ENCODE results near the gene KIF4A.

The KIF4A gene

GRCh38 chrX:70442224-70442623 is 152.3 kb downstream of the KIF4A start:
- H3K27me3 ChIP-seq (ENCODE audit: low read depth, low read length), result peaks cover 10% of the 10 kb centered on the region; the same call in 1 of the 2 replicates
- H2AFZ ChIP-seq (ENCODE audit: low read depth, low read length), result no peak overlapping the region
- H3K27ac ChIP-seq (ENCODE audit: low read length), result no peak overlapping the region

GRCh38 chrX:70444326-70444945 is 154.5 kb downstream of the KIF4A start, which contains the start of gene DLG3:
TSS of gene DLG3 (plus strand) at chrX:70444835. CDS start at chrX:70445202, 367 bp downstream.
- Histone ChIP-seq H3K27me3 (ENCODE audit: low read depth, low read length) (peaks cover 10% of the 10 kb centered on the region; the same call in 1 of the 2 replicates), H3K79me2 (ENCODE audit: low read length) (no peaks in the 10 kb centered on the region), H3K36me3 (replicated peaks; ENCODE audit: low read depth, low read length) (no peaks in the 10 kb centered on the region), H2AFZ (ENCODE audit: low read depth, low read length) (no peak within 1 kb of the TSS), H3K4me2 (ENCODE audit: low read length) (no peak within 1 kb of the TSS), H3K9me3 (ENCODE audit: insufficient read depth, low read length) (no peaks in the 10 kb centered on the region), H4K20me1 (ENCODE audit: insufficient read depth, low read length) (no peaks in the 10 kb centered on the region), H3K9ac (ENCODE audit: low read length) (no peak within 1 kb of the TSS), H3K27ac (ENCODE audit: low read length) (no peak within 1 kb of the TSS), H3K4me1 (ENCODE audit: low read length) (no peaks in the 10 kb centered on the region), H3K4me3 (ENCODE audit: low read length) (no peak within 1 kb of the TSS)
- TF ChIP-seq EZH2phosphoT487 (IDR thresholded peaks at IDR 0.05; ENCODE audit: low read depth), result no peak
- no peak for TF ChIP-seq CTCF (IDR thresholded peaks at IDR 0.05; ENCODE audit: low read depth, low read length)

More at GRCh38 chrX:70442224-70442623, 152.3 kb downstream of the KIF4A start:
- Histone ChIP-seq H3K36me3 (replicated peaks; ENCODE audit: low read depth, low read length) (no peaks in the 10 kb centered on the region), H4K20me1 (ENCODE audit: insufficient read depth, low read length) (no peaks in the 10 kb centered on the region), H3K4me3 (ENCODE audit: low read length) (no peak overlapping the region), H3K9ac (ENCODE audit: low read length) (no peak overlapping the region), H3K9me3 (ENCODE audit: insufficient read depth, low read length) (no peaks in the 10 kb centered on the region), H3K79me2 (ENCODE audit: low read length) (no peaks in the 10 kb centered on the region), H3K4me1 (ENCODE audit: low read length) (peaks cover 4% of the 10 kb centered on the region; the same call in 1 of the 2 replicates), H3K4me2 (ENCODE audit: low read length) (no peak overlapping the region)
- TF ChIP-seq EZH2phosphoT487 (IDR thresholded peaks at IDR 0.05; ENCODE audit: low read depth), result no peak
- no peak for TF ChIP-seq CTCF (IDR thresholded peaks at IDR 0.05; ENCODE audit: low read depth, low read length)

- peaks cover 10% of the 10 kb centered on the region; the same call in 1 of the 2 replicates for H3K27me3 ChIP-seq (ENCODE audit: low read depth, low read length)
- H3K27ac ChIP-seq (ENCODE audit: low read length), result no peak overlapping the region
- H3K9ac ChIP-seq (ENCODE audit: low read length), result no peak overlapping the region
- H3K36me3 ChIP-seq (replicated peaks; ENCODE audit: low read depth, low read length), result no peaks in the 10 kb centered on the region
- no peak overlapping the region for H3K4me2 ChIP-seq (ENCODE audit: low read length)
- H3K4me1 ChIP-seq (ENCODE audit: low read length), result no peaks in the 10 kb centered on the region
- no peaks in the 10 kb centered on the region for H4K20me1 ChIP-seq (ENCODE audit: insufficient read depth, low read length)
- no peak overlapping the region for H2AFZ ChIP-seq (ENCODE audit: low read depth, low read length)
- TF ChIP-seq EZH2phosphoT487 (IDR thresholded peaks at IDR 0.05; ENCODE audit: low read depth) (no peak), CTCF (IDR thresholded peaks at IDR 0.05; ENCODE audit: low read depth, low read length) (no peak)
- H3K9me3 ChIP-seq (ENCODE audit: insufficient read depth, low read length), result no peaks in the 10 kb centered on the region
- H3K79me2 ChIP-seq (ENCODE audit: low read length), result no peaks in the 10 kb centered on the region
- no peak overlapping the region for H3K4me3 ChIP-seq (ENCODE audit: low read length)
Observed at GRCh38 chrX:70444946-70445656, 155.2 kb downstream of the KIF4A start.

- H3K36me3 ChIP-seq (replicated peaks; ENCODE audit: low read depth, low read length), result no peaks in the 10 kb centered on the region
- no peak overlapping the region for H2AFZ ChIP-seq (ENCODE audit: low read depth, low read length)
- TF ChIP-seq CTCF (IDR thresholded peaks at IDR 0.05; ENCODE audit: low read depth, low read length) (no peak), EZH2phosphoT487 (IDR thresholded peaks at IDR 0.05; ENCODE audit: low read depth) (no peak)
- H3K9me3 ChIP-seq (ENCODE audit: insufficient read depth, low read length), result no peaks in the 10 kb centered on the region
- no peak overlapping the region for H3K4me3 ChIP-seq (ENCODE audit: low read length)
- peaks cover 7% of the 10 kb centered on the region; the same call in 1 of the 2 replicates for H3K27me3 ChIP-seq (ENCODE audit: low read depth, low read length)
- no peaks in the 10 kb centered on the region for H3K4me1 ChIP-seq (ENCODE audit: low read length)
- H3K27ac ChIP-seq (ENCODE audit: low read length), result no peak overlapping the region
- no peaks in the 10 kb centered on the region for H4K20me1 ChIP-seq (ENCODE audit: insufficient read depth, low read length)
- no peak overlapping the region for H3K9ac ChIP-seq (ENCODE audit: low read length)
- no peaks in the 10 kb centered on the region for H3K79me2 ChIP-seq (ENCODE audit: low read length)
- no peak overlapping the region for H3K4me2 ChIP-seq (ENCODE audit: low read length)
Observed at GRCh38 chrX:70445951-70446350, 156.0 kb downstream of the KIF4A start.
